Subcutaneous adipose tissue (tissue), 4 donors: ENCODE data around the gene CMSS1. TPM values are rescaled to one million over a fixed set of nuclear protein-coding genes. Genes with fewer than 3 reads are reported as not detected.

Experiments used
- total RNA-seq, 4 donors: library from RNA; depleted of rRNA; stranded (reverse); fragments of >200 nt; gene quantifications; one replicate each; pipeline ENCODE4 v1.1.0, GENCODE V29; 2016
- TF ChIP-seq, protein P1 (sequence below): fragments of 450-650 bp; IDR thresholded peaks from one replicate; pipeline ENCODE4 v1.5.1; 2016; ENCODE audit warnings: low read depth, mild to moderate bottlenecking, control low read depth, antibody characterized with exemption, moderate library complexity

The CMSS1 gene
- total RNA-seq, 4 donors from 2014 or later: 9.9 to 32.1 (median 19.1) TPM

GRCh38 chr3:99990179-99990578 lies 172.5 kb downstream of the CMSS1 start:
- TF ChIP-seq, protein P1, sequence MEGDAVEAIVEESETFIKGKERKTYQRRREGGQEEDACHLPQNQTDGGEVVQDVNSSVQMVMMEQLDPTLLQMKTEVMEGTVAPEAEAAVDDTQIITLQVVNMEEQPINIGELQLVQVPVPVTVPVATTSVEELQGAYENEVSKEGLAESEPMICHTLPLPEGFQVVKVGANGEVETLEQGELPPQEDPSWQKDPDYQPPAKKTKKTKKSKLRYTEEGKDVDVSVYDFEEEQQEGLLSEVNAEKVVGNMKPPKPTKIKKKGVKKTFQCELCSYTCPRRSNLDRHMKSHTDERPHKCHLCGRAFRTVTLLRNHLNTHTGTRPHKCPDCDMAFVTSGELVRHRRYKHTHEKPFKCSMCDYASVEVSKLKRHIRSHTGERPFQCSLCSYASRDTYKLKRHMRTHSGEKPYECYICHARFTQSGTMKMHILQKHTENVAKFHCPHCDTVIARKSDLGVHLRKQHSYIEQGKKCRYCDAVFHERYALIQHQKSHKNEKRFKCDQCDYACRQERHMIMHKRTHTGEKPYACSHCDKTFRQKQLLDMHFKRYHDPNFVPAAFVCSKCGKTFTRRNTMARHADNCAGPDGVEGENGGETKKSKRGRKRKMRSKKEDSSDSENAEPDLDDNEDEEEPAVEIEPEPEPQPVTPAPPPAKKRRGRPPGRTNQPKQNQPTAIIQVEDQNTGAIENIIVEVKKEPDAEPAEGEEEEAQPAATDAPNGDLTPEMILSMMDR: no peak

DNA sequence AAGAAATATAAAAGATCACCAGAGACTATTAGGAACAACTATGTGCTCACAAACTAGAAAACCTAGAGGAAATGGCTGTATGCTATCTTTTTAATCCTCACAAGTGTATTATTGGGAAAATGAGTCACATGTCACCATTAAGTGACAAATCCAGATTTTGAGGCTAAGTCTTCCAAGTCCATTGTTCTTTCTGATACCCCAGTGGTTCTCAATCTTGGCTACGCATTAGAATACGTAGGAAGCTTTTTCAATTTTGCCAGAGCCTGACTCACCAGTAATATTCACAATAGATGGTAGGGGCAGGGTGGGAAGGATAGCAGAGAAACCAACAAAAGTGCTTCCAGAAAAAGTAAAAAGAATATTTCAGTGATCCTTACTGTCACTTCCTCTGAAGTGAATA lies 179.6 kb downstream of the CMSS1 start:
- TF ChIP-seq, protein P1: no peak

DNA sequence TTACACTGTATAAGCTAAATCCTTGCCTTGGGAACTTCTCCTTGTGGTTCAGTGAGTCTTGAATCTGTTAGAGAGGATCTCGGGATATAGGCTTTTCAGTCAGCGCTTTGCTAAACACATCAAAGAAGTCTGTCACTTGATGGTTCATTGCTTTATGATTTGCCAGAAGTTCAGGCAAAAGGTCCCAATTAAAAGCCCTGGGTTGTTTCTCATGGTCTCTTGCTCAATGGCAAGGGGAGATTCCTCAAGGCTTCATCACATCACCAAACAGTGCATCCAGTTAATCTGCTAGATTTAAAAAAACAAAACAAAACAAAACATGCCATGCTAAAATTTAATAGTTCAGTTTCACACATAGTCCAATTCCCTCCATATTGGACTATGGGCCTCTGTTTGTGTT lies 181.9 kb downstream of the CMSS1 start:
- TF ChIP-seq, protein P1: no peak

DNA sequence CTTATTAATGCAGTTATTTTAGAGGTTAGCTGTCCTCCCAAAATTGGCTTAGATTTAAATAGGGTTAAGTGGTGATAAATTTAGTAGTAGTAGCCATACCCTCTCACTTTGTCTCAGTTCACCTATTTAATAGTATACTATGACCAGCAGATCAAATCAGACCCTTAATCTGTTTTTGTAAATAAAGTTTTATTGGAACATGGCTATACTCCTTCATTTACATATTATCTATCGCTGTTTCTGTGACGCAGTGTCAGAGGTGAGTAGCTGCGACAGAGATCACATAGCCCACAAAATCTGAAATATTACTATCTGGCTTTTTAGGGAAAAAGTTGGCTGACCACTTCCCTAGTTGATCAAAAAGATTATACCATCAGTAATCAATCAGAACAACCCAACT lies 183.4 kb downstream of the CMSS1 start:
- TF ChIP-seq, protein P1: no peak

DNA sequence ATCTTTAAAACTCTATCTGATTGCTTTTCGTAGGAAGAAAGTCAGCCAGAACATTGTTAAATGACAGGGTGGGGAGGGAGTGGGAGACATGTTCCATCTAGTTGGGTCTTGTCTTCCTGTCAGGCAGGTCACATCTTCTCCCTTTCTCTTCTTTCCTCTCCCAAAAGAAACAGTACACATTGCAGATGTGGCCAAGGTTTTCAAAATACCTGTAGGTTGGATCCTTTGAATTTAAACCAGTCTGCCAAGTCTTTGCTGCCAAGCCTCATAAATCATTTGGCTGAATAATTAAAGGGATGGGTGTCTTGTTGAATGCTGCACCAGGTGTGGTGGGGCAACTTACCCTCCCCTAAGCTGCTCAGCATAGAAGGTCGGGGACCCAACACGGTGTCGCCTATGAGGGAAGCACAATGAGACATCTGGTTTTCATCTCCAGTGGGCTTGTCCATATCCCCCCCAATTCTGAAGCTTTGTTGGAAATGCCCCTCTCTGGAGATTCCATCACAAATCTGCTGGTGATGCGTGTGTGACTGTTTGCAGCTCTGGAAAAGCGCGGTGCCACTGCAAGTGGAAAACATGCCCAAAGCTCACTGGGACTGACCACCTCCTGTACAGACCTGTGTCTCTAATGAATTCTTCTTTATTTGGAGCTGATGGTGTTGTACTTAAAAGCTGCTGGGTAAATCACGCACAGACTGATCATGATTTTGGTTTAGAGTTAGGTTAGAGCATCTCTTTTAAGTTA lies 184.0 kb downstream of the CMSS1 start:
- TF ChIP-seq, protein P1: no peak

GRCh38 chr3:100002599-100003350 lies 185.1 kb downstream of the CMSS1 start:
- TF ChIP-seq, protein P1: no peak
